OCI-M1 (cell line): Measurements from ENCODE around the gene ARPC5L.
A peak's percentile ranks its signal among the peaks of the same experiment; 100 is the strongest.

Experiments
- DNase-seq: peaks from one replicate; lab custom pipeline; 2025; lab: John Stamatoyannopoulos, UW

ARPC5L gene

DNA sequence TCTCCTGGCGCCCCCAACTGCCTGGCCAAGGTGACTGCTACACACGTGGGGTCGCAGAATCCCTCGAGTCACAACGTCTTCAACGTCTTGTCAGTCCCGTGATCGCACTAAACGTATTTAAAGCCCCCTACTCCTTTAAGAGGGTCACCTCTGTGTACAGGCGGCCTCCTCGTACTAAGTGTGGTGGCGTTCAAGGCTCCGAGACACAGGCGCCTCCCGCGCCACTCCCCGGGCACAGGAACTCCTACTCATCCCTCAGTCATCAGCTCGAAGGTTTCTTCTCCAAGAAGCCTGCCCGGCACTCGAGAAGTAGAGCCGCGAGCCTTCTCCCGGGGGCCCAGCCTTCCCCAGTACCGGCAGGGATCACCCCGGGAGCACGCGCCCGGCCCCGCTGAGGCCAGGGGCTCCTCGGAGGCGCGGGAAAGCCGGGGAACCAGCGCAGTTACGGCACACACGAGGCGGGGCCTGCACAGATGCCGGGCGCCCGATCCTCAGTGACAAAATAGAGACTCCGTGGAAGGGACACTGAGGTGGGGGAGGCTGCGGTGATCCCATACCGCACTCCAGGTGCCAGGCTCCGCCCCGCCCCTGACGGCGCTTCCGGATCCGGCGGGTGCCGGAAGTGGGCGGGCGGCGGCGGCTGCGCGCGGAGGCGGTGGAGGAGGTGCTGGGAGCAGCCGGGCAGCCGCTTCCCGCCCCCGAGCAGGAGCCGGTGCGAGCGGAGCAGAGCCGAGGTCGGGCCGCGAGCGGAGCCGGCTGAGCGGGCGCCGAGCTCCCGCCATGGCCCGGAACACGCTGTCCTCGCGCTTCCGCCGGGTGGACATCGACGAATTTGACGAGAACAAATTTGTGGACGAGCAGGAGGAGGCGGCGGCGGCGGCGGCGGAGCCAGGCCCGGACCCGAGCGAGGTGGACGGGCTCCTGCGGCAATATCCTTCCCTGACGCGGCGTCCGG, 6.9 kb downstream of the ARPC5L start:
- peak; percentile 94 for DNase-seq

DNA sequence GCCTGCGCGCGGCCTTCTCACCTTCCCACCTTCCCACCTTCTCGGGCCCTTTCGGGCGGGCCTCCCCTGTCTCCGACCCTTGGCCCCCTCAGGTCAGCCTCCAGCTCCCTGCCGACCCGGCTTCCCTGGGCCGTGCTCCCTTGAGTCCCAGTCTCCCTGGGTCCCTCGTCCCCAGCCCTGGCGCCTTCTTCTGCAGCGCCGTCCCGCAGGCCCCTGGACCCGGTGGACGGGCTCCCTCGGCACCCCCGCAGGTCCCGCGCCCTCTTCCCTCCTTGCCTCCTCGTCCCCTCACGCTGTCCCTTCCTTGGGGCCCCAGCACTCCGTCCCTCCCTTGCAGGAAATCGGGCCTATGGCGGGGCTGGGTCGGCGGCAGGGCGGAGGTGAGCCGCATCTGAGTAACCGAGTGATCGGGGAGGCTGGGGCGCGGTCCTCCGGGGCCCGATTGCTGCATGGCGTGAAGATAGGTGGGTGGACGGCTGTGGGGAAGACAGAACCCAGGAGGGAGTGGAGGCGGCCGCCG, 7.6 kb downstream of the ARPC5L start:
- DNase-seq: peak; percentile 41

DNA sequence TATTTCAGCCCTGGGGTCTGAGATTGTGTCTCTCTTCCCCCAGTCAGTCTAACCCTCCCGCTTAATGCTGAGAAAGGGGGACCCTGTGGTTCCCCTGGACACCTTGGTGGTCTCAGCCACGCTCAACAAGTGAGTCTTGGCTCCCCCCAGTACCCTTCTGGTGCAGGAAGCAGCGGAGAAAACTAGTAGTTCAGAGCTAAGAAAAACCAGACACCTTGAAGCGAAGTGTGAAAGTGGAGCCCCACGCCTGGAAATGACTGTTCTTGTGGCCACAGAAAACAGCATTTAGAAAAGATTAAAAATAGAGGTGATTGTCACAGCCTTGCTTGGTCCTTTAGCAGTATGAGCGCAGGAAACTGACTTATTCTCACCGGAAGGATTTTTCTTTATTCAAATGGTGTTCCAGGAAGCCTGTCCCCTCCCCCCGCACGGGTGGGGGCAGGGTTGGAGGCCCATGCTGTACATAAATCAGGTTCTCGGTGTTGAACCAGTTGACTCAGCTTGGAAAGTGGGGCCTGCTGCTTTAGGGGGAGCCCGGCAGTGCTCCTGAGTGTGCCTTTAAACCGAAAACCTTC, 8.1 kb downstream of the ARPC5L start:
- DNase-seq: peak; percentile 81

DNA sequence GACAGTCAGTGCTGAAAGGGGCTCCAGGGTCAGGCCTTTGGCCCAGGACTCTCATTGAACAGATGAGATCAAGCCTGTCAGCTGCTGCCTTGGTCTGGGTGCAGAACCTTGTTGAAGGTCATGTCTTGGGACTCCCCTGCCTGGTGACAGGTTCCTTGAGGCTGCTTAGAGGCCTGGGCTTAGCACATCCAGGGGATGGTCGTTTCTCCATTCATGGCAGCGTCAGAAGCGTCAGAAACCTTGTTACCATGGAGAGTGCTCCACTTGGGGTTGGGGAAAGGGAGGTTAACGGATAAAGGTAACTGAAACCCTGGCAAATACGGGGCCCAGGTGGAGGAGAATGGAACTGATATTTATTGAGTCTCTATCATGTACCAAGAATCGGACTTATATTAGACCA, 8.8 kb downstream of the ARPC5L start:
- DNase-seq: no peak

- DNase-seq: no peak
Observed at GRCh38 chr9:124871156-124871561, 9.2 kb downstream of the ARPC5L start.

DNA sequence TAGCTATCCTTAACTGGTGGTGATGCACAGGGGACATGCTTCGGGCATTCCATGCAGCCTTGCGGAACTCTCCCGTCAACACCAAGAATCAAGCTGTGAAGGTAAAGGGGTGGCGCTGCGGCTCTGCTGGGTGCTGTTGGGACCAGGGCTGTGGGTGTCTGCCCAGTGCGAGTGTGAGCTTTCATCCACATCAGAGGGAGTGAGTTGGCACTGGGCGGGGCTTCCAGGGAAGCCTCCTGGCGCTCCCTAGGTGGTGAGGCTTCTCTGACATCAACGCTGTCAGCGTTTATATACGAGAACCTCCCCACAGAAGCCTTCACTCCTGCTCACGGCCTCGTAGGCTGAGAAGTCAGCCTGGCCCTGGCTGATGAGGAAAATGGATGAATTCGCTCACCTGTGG, 11.7 kb downstream of the ARPC5L start:
- no peak for DNase-seq

DNA sequence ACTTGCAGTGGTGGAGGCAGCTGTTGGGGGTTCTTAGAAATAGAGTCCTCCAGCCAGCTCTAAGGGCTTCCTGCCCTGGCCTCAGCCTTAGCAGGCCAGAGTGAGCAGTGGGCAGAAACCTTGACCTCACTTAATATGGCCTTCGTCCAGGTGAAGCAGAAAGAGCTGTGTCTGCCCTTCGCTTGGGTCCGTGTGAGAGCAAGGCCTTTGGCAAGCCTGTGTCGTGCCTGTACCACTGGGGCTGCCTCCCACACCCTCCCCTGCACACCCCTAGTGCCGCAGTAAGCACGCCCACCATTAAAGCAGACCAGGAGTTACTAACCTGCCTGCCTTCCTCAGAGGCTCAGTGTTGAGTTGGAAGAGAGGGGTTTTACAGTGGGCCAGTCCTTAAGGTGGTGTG, 13.6 kb downstream of the ARPC5L start:
- DNase-seq: no peak

GRCh38 chr9:124877021-124877782, 15.3 kb downstream of the ARPC5L start:
- no peak for DNase-seq

GRCh38 chr9:124878021-124878420, 16.1 kb downstream of the ARPC5L start:
- DNase-seq: no peak

GRCh38 chr9:124878518-124878917, 16.6 kb downstream of the ARPC5L start:
- no peak for DNase-seq

DNA sequence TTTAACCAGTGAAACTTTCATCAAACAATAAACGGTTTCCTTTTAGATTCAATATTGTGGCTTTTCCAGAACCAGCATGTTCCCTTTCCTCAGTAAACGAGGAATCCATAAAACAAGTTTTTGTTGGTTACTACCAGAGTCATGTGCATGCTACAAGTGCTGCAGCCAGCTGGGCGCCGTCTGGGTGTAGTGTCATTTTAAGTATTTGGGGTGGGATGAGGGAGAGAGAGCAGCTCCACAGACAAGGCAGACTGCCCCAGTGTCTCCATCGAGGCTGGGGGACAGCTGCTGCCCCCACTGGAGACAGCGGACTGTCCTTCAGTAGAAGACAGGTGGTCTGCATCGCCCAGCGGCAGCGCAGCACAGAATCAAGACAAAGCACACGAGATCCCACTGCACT, 17.3 kb downstream of the ARPC5L start:
- DNase-seq: no peak

GRCh38 chr9:124880501-124880900, 18.6 kb downstream of the ARPC5L start:
- no peak for DNase-seq

- DNase-seq: no peak
Observed at GRCh38 chr9:124881138-124881743, 19.3 kb downstream of the ARPC5L start.

DNA sequence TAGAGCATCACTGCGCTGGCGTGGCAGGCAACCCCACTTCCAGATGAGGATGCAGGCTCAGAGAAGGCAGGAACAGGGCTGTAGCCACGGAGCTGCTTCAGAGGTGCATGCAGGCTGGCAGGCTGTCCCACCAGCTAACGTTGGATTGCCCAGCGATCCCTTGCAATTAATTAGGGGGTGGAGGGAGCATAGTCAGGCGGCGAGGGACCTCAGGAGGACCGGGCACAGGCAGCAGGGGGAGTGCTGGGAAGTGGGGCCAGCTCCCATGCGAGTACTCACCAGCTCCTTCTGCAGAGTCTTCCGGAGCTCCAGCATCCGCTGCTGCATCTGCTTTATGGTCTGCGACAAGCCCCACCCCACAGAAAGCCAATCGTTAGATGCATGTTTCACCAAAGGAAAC, 20.3 kb downstream of the ARPC5L start:
- DNase-seq: no peak

DNA sequence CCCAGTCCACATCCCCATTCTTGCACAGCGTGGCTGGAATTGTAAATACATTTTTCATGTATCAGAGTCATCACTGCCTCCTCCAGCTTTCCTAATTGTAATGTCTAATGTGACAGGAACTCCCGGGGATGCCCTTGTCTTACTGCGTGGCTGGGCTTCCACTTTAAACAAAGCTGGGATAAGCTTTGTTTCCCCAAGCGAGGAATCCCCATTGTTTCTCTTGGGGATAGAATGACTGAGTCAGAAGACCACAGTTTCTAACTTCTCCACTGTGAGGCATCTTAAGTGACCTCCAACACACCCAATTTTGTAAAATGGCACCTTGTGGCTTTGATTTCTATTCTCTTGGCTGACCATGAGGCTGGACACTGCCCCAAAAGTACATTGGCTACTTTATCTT, 22.4 kb downstream of the ARPC5L start:
- no peak for DNase-seq

GRCh38 chr9:124885551-124885950, 23.6 kb downstream of the ARPC5L start:
- no peak for DNase-seq

GRCh38 chr9:124886461-124886860, 24.5 kb downstream of the ARPC5L start:
- DNase-seq: no peak

- no peak for DNase-seq
Observed at GRCh38 chr9:124886866-124887492, 25.0 kb downstream of the ARPC5L start.

DNA sequence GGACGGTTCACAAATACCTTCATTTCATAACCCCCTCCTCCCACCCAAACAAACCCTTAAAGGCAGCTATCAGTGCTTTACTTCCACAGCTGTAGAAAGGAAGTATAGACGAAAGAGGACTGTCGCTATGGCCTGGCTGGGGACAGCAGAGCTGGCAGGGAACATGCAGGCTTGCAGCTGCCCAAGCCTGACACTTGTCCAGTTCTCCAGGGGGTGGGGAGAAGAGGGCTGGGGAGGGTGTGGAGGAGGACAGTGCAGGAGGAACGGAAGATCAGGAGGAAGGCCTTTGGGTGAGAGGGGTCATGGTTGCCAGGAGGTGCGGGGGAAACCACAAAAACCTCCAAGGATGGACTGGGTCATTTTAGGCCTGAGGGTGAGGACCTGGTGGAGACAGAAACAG, 25.9 kb downstream of the ARPC5L start:
- DNase-seq: no peak

- no peak for DNase-seq
Observed at GRCh38 chr9:124889006-124889405, 27.1 kb downstream of the ARPC5L start.

GRCh38 chr9:124890179-124890578, 28.2 kb downstream of the ARPC5L start:
- no peak for DNase-seq
